HCT116 (cell line): Measurements from ENCODE around the gene GRAMD4. TPM values are rescaled to one million over a fixed set of nuclear protein-coding genes. Genes with fewer than 3 reads are reported as not detected.

ENCODE experiments used
- ATAC-seq: fragments of 200-7000 bp; cut with Tn5 transposase; 2 replicates; pipeline ENCODE4 v1.9.1; 2020; ENCODE audit warnings: mild to moderate bottlenecking, moderate library complexity
- BruUV-seq: library from RNA; stranded (reverse); fragments of 400-500 nt; replicated peaks from 2 replicates; lab custom pipeline; 2021; lab: Mats Ljungman, UMichigan
- CTCF ChIA-PET: fragments of 300-600 bp; sonication (Branson Sonifier 250); formaldehyde crosslinking; loops from one replicate; lab custom pipeline; 2021; ENCODE audit warnings: antibody characterized with exemption; lab: Charles Lee
- POLR2A ChIA-PET: fragments of 300-600, 350-600 bp; sonication (Branson Sonifier 250); formaldehyde crosslinking; loops from one replicate; lab custom pipeline; 2021; ENCODE audit warnings: antibody characterized with exemption; lab: Charles Lee
- RAD21 ChIA-PET, 2 experiments: fragments of 300-600 bp; sonication (Branson Sonifier 250); formaldehyde crosslinking; loops; one replicate each; lab custom pipeline; 2023; ENCODE audit warnings: low total read pairs in 2 of 2; ENCODE audit not compliant: uncharacterized antibody in 2 of 2, unreplicated experiment in 2 of 2, low non-redundant PET in 1 of 2; lab: Charles Lee
- DNase-seq: peaks from one replicate; pipeline ENCODE4 v3.0.0-alpha.2; 2010; ENCODE audit warnings: low read depth, low spot score
- H2AFZ ChIP-seq: fragments of 200-600 bp; shearing (Covaris generic), sonication (generic); 2 replicates; pipeline ENCODE4 v1.6.1; 2017; ENCODE audit warnings: low read depth, mixed run types, mixed read lengths, antibody characterized with exemption, low read length; ENCODE audit not compliant: poor library complexity, severe bottlenecking
- H3K27ac ChIP-seq: 2 replicates; pipeline ENCODE4 v1.5.1; 2012; ENCODE audit warnings: low read depth, low read length
- H3K27me3 ChIP-seq: fragments of 200-600 bp; sonication (generic); 2 replicates; pipeline ENCODE4 v1.6.1; 2016; ENCODE audit warnings: mixed run types, low read length, mixed read lengths; ENCODE audit not compliant: insufficient read depth
- H3K36me3 ChIP-seq, 2 experiments: fragments of 200-500 bp in 1 of 2; fragments of 200-600 bp in 1 of 2; sonication (Bioruptor generic) in 1 of 2; sonication (generic) in 1 of 2; 2 replicates each; pipeline versions ENCODE4 v1.5.1 to v1.6.1; 2014 to 2016; ENCODE audit warnings: low read length in 2 of 2, inconsistent platforms in 1 of 2, mixed read lengths in 1 of 2, mixed run types in 1 of 2; ENCODE audit not compliant: insufficient read depth in 2 of 2, control insufficient read depth in 1 of 2
- H3K4me1 ChIP-seq, 2 experiments: fragments of 200-600 bp in 1 of 2; sonication (generic) in 1 of 2; 2 replicates each; pipeline versions ENCODE4 v1.5.1 to v1.6.1; 2012 to 2017; ENCODE audit warnings: low read length in 2 of 2, inconsistent platforms in 1 of 2, mild to moderate bottlenecking in 1 of 2, mixed read lengths in 1 of 2, mixed run types in 1 of 2, moderate library complexity in 1 of 2; ENCODE audit not compliant: insufficient read depth in 2 of 2, control insufficient read depth in 1 of 2
- H3K4me2 ChIP-seq: fragments of 200-600 bp; sonication (generic); 2 replicates; pipeline ENCODE4 v1.6.1; 2017; ENCODE audit warnings: mixed run types, low read length, mixed read lengths
- H3K4me3 ChIP-seq, 2 experiments: fragments of 200-600 bp in 1 of 2; sonication (generic) in 1 of 2; replicated peaks in 1 of 2; 2 replicates each; pipeline ENCODE4 v1.5.1; 2011 to 2016; ENCODE audit warnings: low read length in 2 of 2, control low read depth in 1 of 2, low read depth in 1 of 2, mild to moderate bottlenecking in 1 of 2, mixed read lengths in 1 of 2, mixed run types in 1 of 2
- H3K79me2 ChIP-seq: fragments of 200-600 bp; sonication (generic); 2 replicates; pipeline ENCODE4 v1.6.1; 2017; ENCODE audit warnings: mild to moderate bottlenecking, mixed run types, low read length, moderate library complexity, mixed read lengths; ENCODE audit not compliant: insufficient read depth
- H3K9ac ChIP-seq: fragments of 200-600 bp; sonication (generic); 2 replicates; pipeline ENCODE4 v1.6.1; 2016; ENCODE audit warnings: low read length, mixed read lengths
- H3K9me2 ChIP-seq: fragments of 200-600 bp; sonication (generic), shearing (Covaris generic); 2 replicates; pipeline ENCODE4 v1.6.1; 2017; ENCODE audit warnings: mixed run types, mild to moderate bottlenecking, moderate library complexity; ENCODE audit not compliant: insufficient read depth
- H3K9me3 ChIP-seq, 2 experiments: fragments of 200-500 bp in 1 of 2; fragments of 200-600 bp in 1 of 2; sonication (Bioruptor generic) in 1 of 2; sonication (generic) in 1 of 2; 2 replicates each; pipeline ENCODE4 v1.6.1; 2014 to 2017; ENCODE audit warnings: low read length in 2 of 2, mixed read lengths in 2 of 2, inconsistent platforms in 1 of 2, low read depth in 1 of 2, mild to moderate bottlenecking in 1 of 2, mixed run types in 1 of 2, moderate library complexity in 1 of 2; ENCODE audit not compliant: control insufficient read depth in 1 of 2, insufficient read depth in 1 of 2
- H4K20me1 ChIP-seq: fragments of 200-600 bp; sonication (generic), shearing (Covaris generic); 2 replicates; pipeline ENCODE4 v1.6.1; 2017; ENCODE audit warnings: mixed run types, mild to moderate bottlenecking, moderate library complexity; ENCODE audit not compliant: insufficient read depth
- CBX3 ChIP-seq: IDR thresholded peaks from 2 replicates; pipeline ENCODE4 v1.6.1; 2012; ENCODE audit warnings: low read depth
- EGR1 ChIP-seq: IDR thresholded peaks from 2 replicates; pipeline ENCODE4 v1.6.1; 2012; ENCODE audit warnings: low read depth
- ELF1 ChIP-seq: IDR thresholded peaks from 2 replicates; pipeline ENCODE4 v1.6.1; 2012; ENCODE audit warnings: low read depth, borderline replicate concordance
- EZH2 ChIP-seq: fragments of 200-600 bp; sonication (generic); IDR thresholded peaks from 2 replicates; pipeline ENCODE4 v1.6.1; 2017; ENCODE audit warnings: antibody characterized with exemption, mixed run types
- JUND ChIP-seq: IDR thresholded peaks from 2 replicates; pipeline ENCODE4 v1.6.1; 2012
- POLR2A ChIP-seq: IDR thresholded peaks from 2 replicates; pipeline ENCODE4 v1.7.0; 2011; ENCODE audit warnings: borderline replicate concordance; ENCODE audit not compliant: insufficient read depth, insufficient read length; ENCODE audit errors: extremely low read depth
- SIN3A ChIP-seq: IDR thresholded peaks from 2 replicates; pipeline ENCODE4 v1.6.1; 2012; ENCODE audit warnings: low read depth
- SRF ChIP-seq: IDR thresholded peaks from 2 replicates; pipeline ENCODE4 v1.6.1; 2012; ENCODE audit warnings: low read depth
- TCF7L2 ChIP-seq: IDR thresholded peaks from 2 replicates; pipeline ENCODE4 v1.7.0; 2011; ENCODE audit warnings: borderline replicate concordance, inconsistent platforms; ENCODE audit not compliant: insufficient read depth, insufficient read length; ENCODE audit errors: extremely low read depth
- ZFX ChIP-seq: fragments of 450-650 bp; IDR thresholded peaks from 2 replicates; pipeline ENCODE4 v1.6.1; 2017
- ZNF274 ChIP-seq: fragments of 200-500 bp; sonication (Bioruptor generic); IDR thresholded peaks from 2 replicates; pipeline ENCODE4 v1.6.1; 2014; ENCODE audit warnings: mild to moderate bottlenecking, low read depth, low read length, inconsistent platforms
- intact Hi-C: fragments of 100-400 bp; cut with micrococcal nuclease; formaldehyde crosslinking; loops from 2 replicates; pipeline ENCODE4 v1.10.0; 2022
- total RNA-seq: library from RNA; stranded (reverse); gene quantifications from one replicate; pipeline ENCODE4 v1.2.1, GENCODE V29; 2021; ENCODE audit not compliant: unreplicated experiment
- TF ChIP-seq, protein P1 (sequence below): IDR thresholded peaks from 2 replicates; pipeline ENCODE4 v1.6.1; 2012
- TF ChIP-seq, protein P2 (sequence below): IDR thresholded peaks from 2 replicates; pipeline ENCODE4 v1.6.1; 2012; ENCODE audit warnings: low read depth
- TF ChIP-seq, protein P3 (sequence below): IDR thresholded peaks from 2 replicates; pipeline ENCODE4 v1.6.1; 2011; ENCODE audit warnings: mild to moderate bottlenecking, low read length, moderate library complexity; ENCODE audit not compliant: insufficient replicate concordance; ENCODE audit errors: extremely low read depth

GRAMD4 gene
- total RNA-seq, 1 experiment from 2014 or later: 25.8 TPM

- POLR2A ChIA-PET: no interaction called here
- Histone ChIP-seq H3K4me1 (no peaks in the 10 kb centered on the region), H3K4me3 (no peak overlapping the region), H3K4me2 (no peak overlapping the region), H3K9ac (no peak overlapping the region), H3K9me2 (no peaks in the 10 kb centered on the region), H3K27me3 (no peaks in the 10 kb centered on the region), H3K27ac (no peak overlapping the region), H3K9me3 (no peaks in the 10 kb centered on the region), H2AFZ (no peak overlapping the region), H4K20me1 (no peaks in the 10 kb centered on the region), H3K79me2 (no peaks in the 10 kb centered on the region), H3K36me3 (peaks cover 16 to 35% of the 10 kb centered on the region in 2 experiments)
- CTCF ChIA-PET: no interaction called here
- TF ChIP-seq JUND: no peak
- TF ChIP-seq POLR2A: no peak
- no peak for TF ChIP-seq SRF
- no peak for TF ChIP-seq EGR1
- TF ChIP-seq, protein P1, sequence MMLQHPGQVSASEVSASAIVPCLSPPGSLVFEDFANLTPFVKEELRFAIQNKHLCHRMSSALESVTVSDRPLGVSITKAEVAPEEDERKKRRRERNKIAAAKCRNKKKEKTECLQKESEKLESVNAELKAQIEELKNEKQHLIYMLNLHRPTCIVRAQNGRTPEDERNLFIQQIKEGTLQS: no peak
- no peak for TF ChIP-seq EZH2
- TF ChIP-seq SIN3A: no peak
- ATAC-seq (no peak), DNase-seq (no peak)
- RAD21 ChIA-PET: no interaction called here
- intact Hi-C loops: no loop called here
- BruUV-seq: no TSS peak
These were observed 87.8 kb downstream of the GRAMD4 start for GRCh38 chr22:46707827-46708570.

DNA sequence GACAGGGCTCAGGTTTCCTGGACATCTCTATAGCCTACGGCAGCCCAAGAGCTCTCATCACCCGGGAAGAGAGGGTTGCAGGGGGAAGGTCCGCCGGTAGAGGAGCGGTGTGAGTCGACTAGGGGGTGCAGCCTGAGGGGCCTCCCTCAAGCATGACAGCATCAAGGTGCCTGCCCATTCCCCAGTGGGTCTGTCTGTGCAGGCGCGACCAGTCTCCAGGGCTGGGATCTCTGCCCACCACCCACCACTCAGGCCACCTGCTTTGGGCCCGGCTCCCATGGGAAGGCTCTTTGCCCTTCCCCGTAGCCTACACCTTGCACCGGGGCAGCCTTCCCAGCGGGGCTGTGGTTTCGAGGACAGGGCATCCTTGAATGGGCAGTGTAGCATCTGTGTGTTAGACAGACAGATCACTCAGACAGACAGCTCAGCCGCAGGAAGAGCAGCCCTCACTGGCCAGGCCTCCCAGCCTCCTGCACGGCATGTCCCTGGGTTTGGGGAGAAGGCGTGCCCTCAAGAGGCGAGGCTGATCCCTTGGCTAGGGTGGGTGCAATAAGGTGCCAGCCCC, 88.7 kb downstream of the GRAMD4 start:
- H3K36me3 ChIP-seq: peaks cover 20 to 37% of the 10 kb centered on the region in 2 experiments
- H3K79me2 ChIP-seq: no peaks in the 10 kb centered on the region
- H3K4me3 ChIP-seq: no peak overlapping the region
- no peaks in the 10 kb centered on the region for H3K9me2 ChIP-seq
- BruUV-seq: no TSS peak
- intact Hi-C loops: no loop called here
- no peak for DNase-seq
- no peaks in the 10 kb centered on the region for H4K20me1 ChIP-seq
- ChIA-PET RAD21 (no interaction called here), POLR2A (no interaction called here), CTCF (no interaction called here)
- no peaks in the 10 kb centered on the region for H3K4me1 ChIP-seq
- no peak for ATAC-seq
- no peak overlapping the region for H3K9ac ChIP-seq
- H3K27me3 ChIP-seq: no peaks in the 10 kb centered on the region
- H3K27ac ChIP-seq: no peak overlapping the region
- no peak overlapping the region for H3K4me2 ChIP-seq
- H3K9me3 ChIP-seq: no peaks in the 10 kb centered on the region
- no peak overlapping the region for H2AFZ ChIP-seq
- TF ChIP-seq ELF1 (no peak), CBX3 (no peak), TCF7L2 (no peak), SRF (no peak), EGR1 (no peak), POLR2A (no peak), ZFX (no peak), ZNF274 (no peak), EZH2 (no peak)
- TF ChIP-seq, protein P2, sequence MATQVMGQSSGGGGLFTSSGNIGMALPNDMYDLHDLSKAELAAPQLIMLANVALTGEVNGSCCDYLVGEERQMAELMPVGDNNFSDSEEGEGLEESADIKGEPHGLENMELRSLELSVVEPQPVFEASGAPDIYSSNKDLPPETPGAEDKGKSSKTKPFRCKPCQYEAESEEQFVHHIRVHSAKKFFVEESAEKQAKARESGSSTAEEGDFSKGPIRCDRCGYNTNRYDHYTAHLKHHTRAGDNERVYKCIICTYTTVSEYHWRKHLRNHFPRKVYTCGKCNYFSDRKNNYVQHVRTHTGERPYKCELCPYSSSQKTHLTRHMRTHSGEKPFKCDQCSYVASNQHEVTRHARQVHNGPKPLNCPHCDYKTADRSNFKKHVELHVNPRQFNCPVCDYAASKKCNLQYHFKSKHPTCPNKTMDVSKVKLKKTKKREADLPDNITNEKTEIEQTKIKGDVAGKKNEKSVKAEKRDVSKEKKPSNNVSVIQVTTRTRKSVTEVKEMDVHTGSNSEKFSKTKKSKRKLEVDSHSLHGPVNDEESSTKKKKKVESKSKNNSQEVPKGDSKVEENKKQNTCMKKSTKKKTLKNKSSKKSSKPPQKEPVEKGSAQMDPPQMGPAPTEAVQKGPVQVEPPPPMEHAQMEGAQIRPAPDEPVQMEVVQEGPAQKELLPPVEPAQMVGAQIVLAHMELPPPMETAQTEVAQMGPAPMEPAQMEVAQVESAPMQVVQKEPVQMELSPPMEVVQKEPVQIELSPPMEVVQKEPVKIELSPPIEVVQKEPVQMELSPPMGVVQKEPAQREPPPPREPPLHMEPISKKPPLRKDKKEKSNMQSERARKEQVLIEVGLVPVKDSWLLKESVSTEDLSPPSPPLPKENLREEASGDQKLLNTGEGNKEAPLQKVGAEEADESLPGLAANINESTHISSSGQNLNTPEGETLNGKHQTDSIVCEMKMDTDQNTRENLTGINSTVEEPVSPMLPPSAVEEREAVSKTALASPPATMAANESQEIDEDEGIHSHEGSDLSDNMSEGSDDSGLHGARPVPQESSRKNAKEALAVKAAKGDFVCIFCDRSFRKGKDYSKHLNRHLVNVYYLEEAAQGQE: no peak
- TF ChIP-seq, protein P3, sequence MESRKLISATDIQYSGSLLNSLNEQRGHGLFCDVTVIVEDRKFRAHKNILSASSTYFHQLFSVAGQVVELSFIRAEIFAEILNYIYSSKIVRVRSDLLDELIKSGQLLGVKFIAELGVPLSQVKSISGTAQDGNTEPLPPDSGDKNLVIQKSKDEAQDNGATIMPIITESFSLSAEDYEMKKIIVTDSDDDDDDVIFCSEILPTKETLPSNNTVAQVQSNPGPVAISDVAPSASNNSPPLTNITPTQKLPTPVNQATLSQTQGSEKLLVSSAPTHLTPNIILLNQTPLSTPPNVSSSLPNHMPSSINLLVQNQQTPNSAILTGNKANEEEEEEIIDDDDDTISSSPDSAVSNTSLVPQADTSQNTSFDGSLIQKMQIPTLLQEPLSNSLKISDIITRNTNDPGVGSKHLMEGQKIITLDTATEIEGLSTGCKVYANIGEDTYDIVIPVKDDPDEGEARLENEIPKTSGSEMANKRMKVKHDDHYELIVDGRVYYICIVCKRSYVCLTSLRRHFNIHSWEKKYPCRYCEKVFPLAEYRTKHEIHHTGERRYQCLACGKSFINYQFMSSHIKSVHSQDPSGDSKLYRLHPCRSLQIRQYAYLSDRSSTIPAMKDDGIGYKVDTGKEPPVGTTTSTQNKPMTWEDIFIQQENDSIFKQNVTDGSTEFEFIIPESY: no peak
